Tibial nerve (tissue), 4 donors: ENCODE measurements around the gene PSME3.

Source experiments
- EP300 ChIP-seq, 2 donors: sonication (generic); formaldehyde crosslinking; IDR thresholded peaks; one replicate each; pipeline ENCODE4 v1.6.1; 2017; ENCODE audit warnings: antibody characterized with exemption in 2 of 2, mild to moderate bottlenecking in 1 of 2
- POLR2A ChIP-seq, 2 donors: fragments of 450-650 bp; IDR thresholded peaks; one replicate each; pipeline ENCODE4 v1.6.1; 2017; ENCODE audit warnings: antibody characterized with exemption in 2 of 2, mild to moderate bottlenecking in 2 of 2, moderate library complexity in 2 of 2
- TF ChIP-seq, protein P1 (sequence below), 5 experiments: fragments of 200-600 bp in 3 of 5; fragments of 450-650 bp in 2 of 5; sonication (generic) in 3 of 5; IDR thresholded peaks; one replicate each; pipeline ENCODE4 v1.5.1; 2016 to 2019; ENCODE audit warnings: antibody characterized with exemption in 5 of 5, mild to moderate bottlenecking in 3 of 5, moderate library complexity in 2 of 5

DNA sequence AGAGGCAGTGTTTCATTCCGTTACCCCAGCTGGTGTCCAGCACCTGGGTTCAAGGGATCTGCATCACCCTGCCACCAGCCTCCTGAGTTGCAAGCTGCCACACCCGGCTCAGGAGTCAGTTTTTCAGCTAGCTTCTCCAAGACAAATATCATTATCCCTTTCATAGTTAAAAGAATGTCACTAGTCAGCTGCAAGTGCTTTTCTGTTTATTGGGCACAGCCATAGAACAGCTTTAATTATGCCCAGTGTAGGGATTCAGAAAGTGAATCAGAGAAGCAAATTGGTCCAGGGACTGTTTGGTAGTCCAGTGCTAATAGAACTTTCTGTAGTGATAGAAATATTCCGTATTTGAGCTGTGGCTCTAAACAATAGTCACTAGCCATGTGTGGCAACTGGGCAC, 14.9 kb downstream of the PSME3 start:
- no peak for TF ChIP-seq POLR2A (IDR thresholded peaks at IDR 0.05)
- TF ChIP-seq, protein P1, sequence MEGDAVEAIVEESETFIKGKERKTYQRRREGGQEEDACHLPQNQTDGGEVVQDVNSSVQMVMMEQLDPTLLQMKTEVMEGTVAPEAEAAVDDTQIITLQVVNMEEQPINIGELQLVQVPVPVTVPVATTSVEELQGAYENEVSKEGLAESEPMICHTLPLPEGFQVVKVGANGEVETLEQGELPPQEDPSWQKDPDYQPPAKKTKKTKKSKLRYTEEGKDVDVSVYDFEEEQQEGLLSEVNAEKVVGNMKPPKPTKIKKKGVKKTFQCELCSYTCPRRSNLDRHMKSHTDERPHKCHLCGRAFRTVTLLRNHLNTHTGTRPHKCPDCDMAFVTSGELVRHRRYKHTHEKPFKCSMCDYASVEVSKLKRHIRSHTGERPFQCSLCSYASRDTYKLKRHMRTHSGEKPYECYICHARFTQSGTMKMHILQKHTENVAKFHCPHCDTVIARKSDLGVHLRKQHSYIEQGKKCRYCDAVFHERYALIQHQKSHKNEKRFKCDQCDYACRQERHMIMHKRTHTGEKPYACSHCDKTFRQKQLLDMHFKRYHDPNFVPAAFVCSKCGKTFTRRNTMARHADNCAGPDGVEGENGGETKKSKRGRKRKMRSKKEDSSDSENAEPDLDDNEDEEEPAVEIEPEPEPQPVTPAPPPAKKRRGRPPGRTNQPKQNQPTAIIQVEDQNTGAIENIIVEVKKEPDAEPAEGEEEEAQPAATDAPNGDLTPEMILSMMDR (IDR thresholded peaks at IDR 0.05): no peak
- TF ChIP-seq EP300 (IDR thresholded peaks at IDR 0.05): no peak
